Panc1 (cell line): ENCODE measurements around the gene ZNF266. TPM values are rescaled to one million over a fixed set of nuclear protein-coding genes. Genes with fewer than 3 reads are reported as not detected.

Experiments used
- ATAC-seq: fragments of 200-7000 bp; cut with Tn5 transposase; 2 replicates; pipeline ENCODE4 v1.9.1; 2020; ENCODE audit warnings: mild to moderate bottlenecking, moderate library complexity
- BruUV-seq: library from RNA; stranded (reverse); fragments of 400-500 nt; replicated peaks from 2 replicates; lab custom pipeline; 2021; lab: Mats Ljungman, UMichigan
- CTCF ChIA-PET: fragments of 300-600 bp; sonication (Branson Sonifier 250); formaldehyde crosslinking; loops from one replicate; lab custom pipeline; 2022; ENCODE audit warnings: antibody characterized with exemption; lab: Charles Lee
- POLR2A ChIA-PET: fragments of 300-600 bp; sonication (Branson Sonifier 250); formaldehyde crosslinking; loops from one replicate; lab custom pipeline; 2022; ENCODE audit warnings: antibody characterized with exemption; lab: Charles Lee
- DNase-seq: peaks from one replicate; pipeline ENCODE4 v3.0.0-alpha.2; 2010; ENCODE audit warnings: low read depth, low spot score
- H3K27ac ChIP-seq: 2 replicates; pipeline ENCODE4 v1.5.1; 2011; ENCODE audit warnings: mild to moderate bottlenecking, low read length, inconsistent platforms
- H3K27me3 ChIP-seq: fragments of 200-500 bp; sonication (Bioruptor generic); 2 replicates; pipeline ENCODE4 v1.6.0; 2014; ENCODE audit warnings: low read length, inconsistent platforms; ENCODE audit not compliant: control insufficient read depth, insufficient read depth
- H3K36me3 ChIP-seq: fragments of 200-500 bp; sonication (Bioruptor generic); 2 replicates; pipeline ENCODE4 v1.5.1; 2014; ENCODE audit warnings: inconsistent platforms, mild to moderate bottlenecking, low read length, moderate library complexity; ENCODE audit not compliant: control insufficient read depth, insufficient read depth
- H3K4me1 ChIP-seq: 2 replicates; pipeline ENCODE4 v1.5.1; 2011; ENCODE audit warnings: inconsistent platforms, mild to moderate bottlenecking, low read length, moderate library complexity; ENCODE audit not compliant: control insufficient read depth, insufficient read depth
- H3K4me3 ChIP-seq, 2 experiments: 2 replicates each; pipeline ENCODE4 v1.5.1; 2011 to 2012; ENCODE audit warnings: low read depth in 2 of 2, low read length in 2 of 2, mild to moderate bottlenecking in 2 of 2, inconsistent platforms in 1 of 2, moderate library complexity in 1 of 2
- H3K9me3 ChIP-seq: fragments of 200-500 bp; sonication (Bioruptor generic); 2 replicates; pipeline ENCODE4 v1.5.1; 2014; ENCODE audit warnings: low read depth, mild to moderate bottlenecking, inconsistent platforms, low read length, moderate library complexity; ENCODE audit not compliant: control insufficient read depth, insufficient read depth
- POLR2AphosphoS5 ChIP-seq: IDR thresholded peaks from 2 replicates; pipeline ENCODE4 v1.6.1; 2012; ENCODE audit warnings: mild to moderate bottlenecking, low read depth, low read length, moderate library complexity
- SIN3A ChIP-seq: IDR thresholded peaks from 2 replicates; pipeline ENCODE4 v1.6.1; 2012; ENCODE audit warnings: low read depth, mild to moderate bottlenecking, low read length, moderate library complexity, borderline replicate concordance; ENCODE audit not compliant: insufficient read depth
- TCF7L2 ChIP-seq: IDR thresholded peaks from 2 replicates; pipeline ENCODE4 v1.6.1; 2011; ENCODE audit warnings: mild to moderate bottlenecking, low read depth, low read length, inconsistent platforms
- in situ Hi-C: cut with HindIII; loops from 2 replicates; pipeline ENCODE4 v1.10.0; 2016; ENCODE audit warnings: low sequenced_read_pairs, low pct_unique_long_range_greater_than_20kb
- intact Hi-C: fragments of 100-400 bp; cut with micrococcal nuclease; formaldehyde crosslinking; loops from one replicate; pipeline ENCODE4 v1.10.0; 2022; ENCODE audit not compliant: unreplicated experiment
- total RNA-seq: library from RNA; stranded (reverse); gene quantifications from one replicate; pipeline ENCODE4 v1.2.1, GENCODE V29; 2021; ENCODE audit not compliant: unreplicated experiment
- TF ChIP-seq, protein P1 (sequence below): fragments of 450-650 bp; IDR thresholded peaks from 2 replicates; pipeline ENCODE4 v1.5.1; 2017; ENCODE audit warnings: mild to moderate bottlenecking
- TF ChIP-seq, protein P2 (sequence below), 2 experiments: IDR thresholded peaks; 2 replicates each; pipeline ENCODE4 v1.6.1; 2011 to 2012; ENCODE audit warnings: low read depth in 2 of 2, control low read depth in 1 of 2, low read length in 1 of 2, mild to moderate bottlenecking in 1 of 2, moderate library complexity in 1 of 2; ENCODE audit not compliant: insufficient read depth in 1 of 2

Gene ZNF266
- total RNA-seq, 1 experiment from 2014 or later: 10.5 TPM

DNA sequence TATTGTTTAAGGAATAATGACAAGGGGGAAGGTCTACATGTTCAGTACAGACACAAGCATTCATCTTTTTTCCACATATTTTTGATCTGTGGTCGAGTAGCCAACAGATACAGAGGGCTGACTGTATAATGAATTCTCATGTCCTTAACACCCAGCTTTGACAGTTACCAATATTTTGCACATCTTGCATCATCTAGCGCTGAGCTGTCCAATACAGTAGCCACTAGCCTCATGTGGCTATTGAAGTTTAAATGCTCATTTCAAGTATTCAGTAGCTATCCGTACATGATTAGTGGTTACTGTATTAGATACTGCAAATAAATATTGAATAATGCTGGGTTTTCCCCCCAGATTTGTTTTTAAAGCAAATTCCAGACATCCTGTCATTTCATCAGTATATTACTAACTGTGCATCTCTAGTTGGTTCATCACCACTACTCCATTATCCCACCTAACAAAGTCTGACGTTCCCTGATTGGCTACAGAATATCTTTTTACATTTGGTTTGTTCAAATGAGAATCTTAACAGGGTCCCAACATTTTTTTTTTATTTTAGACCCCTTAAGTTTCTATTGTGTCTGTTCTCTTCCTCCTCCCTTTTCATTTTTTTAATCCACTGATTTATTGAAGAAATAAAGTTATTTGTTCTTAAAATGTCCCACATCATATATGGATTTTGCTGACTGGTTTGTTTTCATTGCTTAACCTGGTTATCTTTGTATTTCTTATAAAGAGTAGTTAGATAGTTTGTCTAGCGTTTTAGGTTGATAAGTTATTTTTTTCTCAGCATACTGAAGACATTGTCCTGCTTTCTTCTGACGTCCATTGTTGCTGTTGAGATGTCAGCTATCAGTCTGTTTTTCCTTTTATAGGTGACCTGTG is 64.4 kb downstream of the ZNF266 start:
- DNase-seq: no peak
- Histone ChIP-seq H3K27me3 (no peaks in the 10 kb centered on the region), H3K9me3 (peaks cover 48% of the 10 kb centered on the region; the same call in 1 of the 2 replicates), H3K4me1 (no peaks in the 10 kb centered on the region), H3K4me3 (no peak overlapping the region), H3K36me3 (no peaks in the 10 kb centered on the region), H3K27ac (no peak overlapping the region)
- no peak for ATAC-seq
- TF ChIP-seq, protein P1, sequence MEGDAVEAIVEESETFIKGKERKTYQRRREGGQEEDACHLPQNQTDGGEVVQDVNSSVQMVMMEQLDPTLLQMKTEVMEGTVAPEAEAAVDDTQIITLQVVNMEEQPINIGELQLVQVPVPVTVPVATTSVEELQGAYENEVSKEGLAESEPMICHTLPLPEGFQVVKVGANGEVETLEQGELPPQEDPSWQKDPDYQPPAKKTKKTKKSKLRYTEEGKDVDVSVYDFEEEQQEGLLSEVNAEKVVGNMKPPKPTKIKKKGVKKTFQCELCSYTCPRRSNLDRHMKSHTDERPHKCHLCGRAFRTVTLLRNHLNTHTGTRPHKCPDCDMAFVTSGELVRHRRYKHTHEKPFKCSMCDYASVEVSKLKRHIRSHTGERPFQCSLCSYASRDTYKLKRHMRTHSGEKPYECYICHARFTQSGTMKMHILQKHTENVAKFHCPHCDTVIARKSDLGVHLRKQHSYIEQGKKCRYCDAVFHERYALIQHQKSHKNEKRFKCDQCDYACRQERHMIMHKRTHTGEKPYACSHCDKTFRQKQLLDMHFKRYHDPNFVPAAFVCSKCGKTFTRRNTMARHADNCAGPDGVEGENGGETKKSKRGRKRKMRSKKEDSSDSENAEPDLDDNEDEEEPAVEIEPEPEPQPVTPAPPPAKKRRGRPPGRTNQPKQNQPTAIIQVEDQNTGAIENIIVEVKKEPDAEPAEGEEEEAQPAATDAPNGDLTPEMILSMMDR: no peak
- TF ChIP-seq SIN3A (no peak), TCF7L2 (no peak), POLR2AphosphoS5 (no peak)
- TF ChIP-seq, protein P2, sequence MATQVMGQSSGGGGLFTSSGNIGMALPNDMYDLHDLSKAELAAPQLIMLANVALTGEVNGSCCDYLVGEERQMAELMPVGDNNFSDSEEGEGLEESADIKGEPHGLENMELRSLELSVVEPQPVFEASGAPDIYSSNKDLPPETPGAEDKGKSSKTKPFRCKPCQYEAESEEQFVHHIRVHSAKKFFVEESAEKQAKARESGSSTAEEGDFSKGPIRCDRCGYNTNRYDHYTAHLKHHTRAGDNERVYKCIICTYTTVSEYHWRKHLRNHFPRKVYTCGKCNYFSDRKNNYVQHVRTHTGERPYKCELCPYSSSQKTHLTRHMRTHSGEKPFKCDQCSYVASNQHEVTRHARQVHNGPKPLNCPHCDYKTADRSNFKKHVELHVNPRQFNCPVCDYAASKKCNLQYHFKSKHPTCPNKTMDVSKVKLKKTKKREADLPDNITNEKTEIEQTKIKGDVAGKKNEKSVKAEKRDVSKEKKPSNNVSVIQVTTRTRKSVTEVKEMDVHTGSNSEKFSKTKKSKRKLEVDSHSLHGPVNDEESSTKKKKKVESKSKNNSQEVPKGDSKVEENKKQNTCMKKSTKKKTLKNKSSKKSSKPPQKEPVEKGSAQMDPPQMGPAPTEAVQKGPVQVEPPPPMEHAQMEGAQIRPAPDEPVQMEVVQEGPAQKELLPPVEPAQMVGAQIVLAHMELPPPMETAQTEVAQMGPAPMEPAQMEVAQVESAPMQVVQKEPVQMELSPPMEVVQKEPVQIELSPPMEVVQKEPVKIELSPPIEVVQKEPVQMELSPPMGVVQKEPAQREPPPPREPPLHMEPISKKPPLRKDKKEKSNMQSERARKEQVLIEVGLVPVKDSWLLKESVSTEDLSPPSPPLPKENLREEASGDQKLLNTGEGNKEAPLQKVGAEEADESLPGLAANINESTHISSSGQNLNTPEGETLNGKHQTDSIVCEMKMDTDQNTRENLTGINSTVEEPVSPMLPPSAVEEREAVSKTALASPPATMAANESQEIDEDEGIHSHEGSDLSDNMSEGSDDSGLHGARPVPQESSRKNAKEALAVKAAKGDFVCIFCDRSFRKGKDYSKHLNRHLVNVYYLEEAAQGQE (IDR thresholded peaks at IDR 0.05; ENCODE audit: insufficient read depth in 1 of 2, low read depth in 2 of 2, low read length in 1 of 2): no peak
- CTCF ChIA-PET: no interaction called here
- in situ Hi-C loops: no loop called here
- POLR2A ChIA-PET: no interaction called here
- BruUV-seq: no TSS peak
- intact Hi-C loops: no loop called here

DNA sequence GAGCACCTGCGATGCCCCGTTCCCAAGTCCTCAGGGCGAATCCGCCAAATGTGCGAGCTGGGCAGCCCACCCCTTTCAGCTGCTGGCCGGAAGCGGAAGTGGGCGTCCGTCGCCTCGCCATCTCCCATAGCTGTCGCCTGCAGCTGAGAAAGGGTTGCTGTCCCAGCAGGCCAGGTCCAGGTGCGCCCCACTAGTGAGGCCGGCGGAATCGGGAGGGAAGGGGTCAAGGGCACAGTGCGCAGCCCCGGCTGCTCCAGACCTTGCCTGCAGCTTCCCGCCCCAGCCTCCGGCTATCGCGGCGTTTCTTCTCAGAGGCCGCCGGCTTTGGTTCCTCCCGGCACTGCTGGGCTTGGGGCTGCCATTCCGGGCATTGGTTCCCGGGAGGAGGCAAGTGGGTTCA is 72.5 kb downstream of the ZNF266 start, which contains the start of gene ZNF177:
TSS of gene ZNF177 (plus strand) at position 109 of the 400 bp plus-strand sequence. CDS start 15,299 bp downstream, outside the sequence.
- Histone ChIP-seq H3K4me1 (no peaks in the 10 kb centered on the region), H3K27me3 (no peaks in the 10 kb centered on the region), H3K27ac (no peak within 1 kb of the TSS), H3K9me3 (peaks cover 4% of the 10 kb centered on the region; the same call in 1 of the 2 replicates), H3K4me3 (peak within 1 kb of the TSS in 1 of 2 experiments; percentile 22; a peak in 1 of 4 replicates), H3K36me3 (no peaks in the 10 kb centered on the region)
- in situ Hi-C loops: no loop called here
- ATAC-seq (no peak), DNase-seq (no peak)
- CTCF ChIA-PET: interaction anchor here (0.5 kb wide), 1 partner anchor 715 kb away, joined by 4 read pairs; no protein-coding TSS in a partner anchor
- intact Hi-C loops: no loop called here
- BruUV-seq: no TSS peak
- TF ChIP-seq SIN3A (no peak), TCF7L2 (no peak), POLR2AphosphoS5 (no peak)
- TF ChIP-seq, protein P1: no peak
- TF ChIP-seq, protein P2 (IDR thresholded peaks at IDR 0.05; ENCODE audit: insufficient read depth in 1 of 2, low read depth in 2 of 2, low read length in 1 of 2): no peak
- POLR2A ChIA-PET: no interaction called here
